HEK293 (cell line): ENCODE data around the gene MPDU1.

ENCODE experiments used
- EGR2 ChIP-seq: fragments of 450-650 bp; formaldehyde crosslinking; IDR thresholded peaks from 2 replicates; pipeline ENCODE4 v1.5.1; 2016; ENCODE audit warnings: low read depth, missing biosample characterization, missing genetic modification characterization
- GLI4 ChIP-seq: fragments of 450-650 bp; formaldehyde crosslinking; IDR thresholded peaks from 2 replicates; pipeline ENCODE4 v1.5.1; 2016; ENCODE audit warnings: missing biosample characterization, missing genetic modification characterization
- HOXC10 ChIP-seq: sonication (generic); formaldehyde crosslinking; IDR thresholded peaks from 2 replicates; pipeline ENCODE4 v1.8.1; 2023; ENCODE audit warnings: mild to moderate bottlenecking, missing genetic modification reagents
- KLF1 ChIP-seq: fragments of 450-650 bp; formaldehyde crosslinking; IDR thresholded peaks from 2 replicates; pipeline ENCODE4 v1.5.1; 2016; ENCODE audit warnings: missing biosample characterization, missing genetic modification characterization
- KLF10 ChIP-seq: fragments of 450-650 bp; IDR thresholded peaks from 2 replicates; pipeline ENCODE4 v1.5.1; 2018; ENCODE audit warnings: missing biosample characterization, mild to moderate bottlenecking, missing genetic modification characterization
- KLF9 ChIP-seq: fragments of 450-650 bp; formaldehyde crosslinking; IDR thresholded peaks from 2 replicates; pipeline ENCODE4 v1.5.1; 2016; ENCODE audit warnings: missing biosample characterization, missing genetic modification characterization, low read depth
- SETDB1 ChIP-seq: IDR thresholded peaks from one replicate; pipeline ENCODE4 v1.6.1; 2017; ENCODE audit warnings: mild to moderate bottlenecking, low read length, moderate library complexity, mixed read lengths; ENCODE audit not compliant: insufficient read length
- WT1 ChIP-seq: fragments of 450-650 bp; formaldehyde crosslinking; IDR thresholded peaks from 2 replicates; pipeline ENCODE4 v1.5.1; 2016; ENCODE audit warnings: missing biosample characterization, missing genetic modification characterization
- ZBTB20 ChIP-seq: fragments of 450-650 bp; formaldehyde crosslinking; IDR thresholded peaks from 2 replicates; pipeline ENCODE4 v1.5.1; 2016; ENCODE audit warnings: missing biosample characterization, missing genetic modification characterization
- ZBTB48 ChIP-seq: fragments of 450-650 bp; formaldehyde crosslinking; IDR thresholded peaks from 2 replicates; pipeline ENCODE4 v1.5.1; 2016; ENCODE audit warnings: missing biosample characterization, missing genetic modification characterization
- ZEB2 ChIP-seq: fragments of 450-650 bp; formaldehyde crosslinking; IDR thresholded peaks from 2 replicates; pipeline ENCODE4 v1.5.1; 2016; ENCODE audit warnings: missing biosample characterization, missing genetic modification characterization
- ZFP69B ChIP-seq: fragments of 450-650 bp; formaldehyde crosslinking; IDR thresholded peaks from 2 replicates; pipeline ENCODE4 v1.5.1; 2016; ENCODE audit warnings: missing biosample characterization, missing genetic modification characterization
- ZIC2 ChIP-seq: fragments of 450-650 bp; formaldehyde crosslinking; IDR thresholded peaks from 2 replicates; pipeline ENCODE4 v1.5.1; 2016; ENCODE audit warnings: missing biosample characterization, missing genetic modification characterization
- ZNF10 ChIP-seq: fragments of 450-650 bp; formaldehyde crosslinking; IDR thresholded peaks from 2 replicates; pipeline ENCODE4 v1.5.1; 2017; ENCODE audit warnings: missing biosample characterization, missing genetic modification characterization
- ZNF146 ChIP-seq: fragments of 450-650 bp; formaldehyde crosslinking; IDR thresholded peaks from 2 replicates; pipeline ENCODE4 v1.5.1; 2016; ENCODE audit warnings: missing biosample characterization, missing genetic modification characterization
- ZNF157 ChIP-seq: fragments of 450-650 bp; formaldehyde crosslinking; IDR thresholded peaks from 2 replicates; pipeline ENCODE4 v1.5.1; 2016; ENCODE audit warnings: missing biosample characterization, missing genetic modification characterization
- ZNF174 ChIP-seq: fragments of 450-650 bp; formaldehyde crosslinking; IDR thresholded peaks from 2 replicates; pipeline ENCODE4 v1.5.0; 2017; ENCODE audit warnings: missing biosample characterization, mild to moderate bottlenecking, missing genetic modification characterization
- ZNF184 ChIP-seq: fragments of 450-650 bp; IDR thresholded peaks from 2 replicates; pipeline ENCODE4 v1.5.1; 2018; ENCODE audit warnings: missing biosample characterization, mild to moderate bottlenecking, missing genetic modification characterization
- ZNF2 ChIP-seq: fragments of 450-650 bp; formaldehyde crosslinking; IDR thresholded peaks from 2 replicates; pipeline ENCODE4 v1.5.1; 2016; ENCODE audit warnings: missing biosample characterization, missing genetic modification characterization
- ZNF221 ChIP-seq: fragments of 450-650 bp; formaldehyde crosslinking; IDR thresholded peaks from 2 replicates; pipeline ENCODE4 v1.5.1; 2017; ENCODE audit warnings: missing biosample characterization, missing genetic modification characterization, borderline replicate concordance
- ZNF266 ChIP-seq: fragments of 450-650 bp; formaldehyde crosslinking; IDR thresholded peaks from 2 replicates; pipeline ENCODE4 v1.5.1; 2016; ENCODE audit warnings: missing biosample characterization, missing genetic modification characterization, low read depth
- ZNF274 ChIP-seq, 2 experiments: fragments of 200-500 bp in 1 of 2; fragments of 450-650 bp in 1 of 2; sonication (Bioruptor generic) in 1 of 2; formaldehyde crosslinking in 1 of 2; IDR thresholded peaks; 2 replicates each; pipeline versions ENCODE4 v1.5.1 to v1.6.1; 2014 to 2016; ENCODE audit warnings: borderline replicate concordance in 1 of 2, inconsistent platforms in 1 of 2, low read length in 1 of 2, missing biosample characterization in 1 of 2, missing genetic modification characterization in 1 of 2
- ZNF302 ChIP-seq: fragments of 450-650 bp; formaldehyde crosslinking; IDR thresholded peaks from 2 replicates; pipeline ENCODE4 v1.5.1; 2016; ENCODE audit warnings: missing biosample characterization, missing genetic modification characterization, low read depth
- ZNF341 ChIP-seq: fragments of 450-650 bp; formaldehyde crosslinking; IDR thresholded peaks from 2 replicates; pipeline ENCODE4; 2016; ENCODE audit warnings: low read depth, missing biosample characterization, missing genetic modification characterization
- ZNF426 ChIP-seq: fragments of 450-650 bp; formaldehyde crosslinking; IDR thresholded peaks from 2 replicates; pipeline ENCODE4 v1.5.1; 2017; ENCODE audit warnings: missing biosample characterization, missing genetic modification characterization, mild to moderate bottlenecking, inconsistent platforms, moderate library complexity
- ZNF513 ChIP-seq: fragments of 450-650 bp; IDR thresholded peaks from 2 replicates; pipeline ENCODE4 v1.5.1; 2018; ENCODE audit warnings: missing biosample characterization, missing genetic modification characterization
- ZNF549 ChIP-seq: fragments of 450-650 bp; IDR thresholded peaks from 2 replicates; pipeline ENCODE4 v1.5.1; 2018; ENCODE audit warnings: missing biosample characterization, missing genetic modification characterization, mild to moderate bottlenecking, inconsistent platforms, moderate library complexity
- ZNF621 ChIP-seq: fragments of 450-650 bp; formaldehyde crosslinking; IDR thresholded peaks from 2 replicates; pipeline ENCODE4 v1.5.1; 2017; ENCODE audit warnings: missing biosample characterization, missing genetic modification characterization
- ZNF660 ChIP-seq: fragments of 450-650 bp; IDR thresholded peaks from 2 replicates; pipeline ENCODE4 v1.5.1; 2018; ENCODE audit warnings: missing biosample characterization, mild to moderate bottlenecking, missing genetic modification characterization
- ZNF76 ChIP-seq: fragments of 450-650 bp; formaldehyde crosslinking; IDR thresholded peaks from 2 replicates; pipeline ENCODE4; 2016; ENCODE audit warnings: low read depth, missing biosample characterization, missing genetic modification characterization, borderline replicate concordance
- ZNF791 ChIP-seq: fragments of 450-650 bp; formaldehyde crosslinking; IDR thresholded peaks from 2 replicates; pipeline ENCODE4 v1.5.1; 2016; ENCODE audit warnings: missing biosample characterization, missing genetic modification characterization
- TF ChIP-seq, protein P1 (sequence below): fragments of 450-650 bp; formaldehyde crosslinking; IDR thresholded peaks from 2 replicates; pipeline ENCODE4 v1.5.1; 2016; ENCODE audit warnings: missing biosample characterization, missing genetic modification characterization, borderline replicate concordance
- TF ChIP-seq, protein P2 (sequence below): sonication (generic); formaldehyde crosslinking; IDR thresholded peaks from 2 replicates; pipeline ENCODE4 v1.8.1; 2022; ENCODE audit warnings: mild to moderate bottlenecking, moderate library complexity, missing genetic modification reagents
- TF ChIP-seq, protein P3 (sequence below): fragments of 450-650 bp; formaldehyde crosslinking; IDR thresholded peaks from 2 replicates; pipeline ENCODE4 v1.5.1; 2016; ENCODE audit warnings: missing biosample characterization, missing genetic modification characterization

MPDU1 gene

DNA sequence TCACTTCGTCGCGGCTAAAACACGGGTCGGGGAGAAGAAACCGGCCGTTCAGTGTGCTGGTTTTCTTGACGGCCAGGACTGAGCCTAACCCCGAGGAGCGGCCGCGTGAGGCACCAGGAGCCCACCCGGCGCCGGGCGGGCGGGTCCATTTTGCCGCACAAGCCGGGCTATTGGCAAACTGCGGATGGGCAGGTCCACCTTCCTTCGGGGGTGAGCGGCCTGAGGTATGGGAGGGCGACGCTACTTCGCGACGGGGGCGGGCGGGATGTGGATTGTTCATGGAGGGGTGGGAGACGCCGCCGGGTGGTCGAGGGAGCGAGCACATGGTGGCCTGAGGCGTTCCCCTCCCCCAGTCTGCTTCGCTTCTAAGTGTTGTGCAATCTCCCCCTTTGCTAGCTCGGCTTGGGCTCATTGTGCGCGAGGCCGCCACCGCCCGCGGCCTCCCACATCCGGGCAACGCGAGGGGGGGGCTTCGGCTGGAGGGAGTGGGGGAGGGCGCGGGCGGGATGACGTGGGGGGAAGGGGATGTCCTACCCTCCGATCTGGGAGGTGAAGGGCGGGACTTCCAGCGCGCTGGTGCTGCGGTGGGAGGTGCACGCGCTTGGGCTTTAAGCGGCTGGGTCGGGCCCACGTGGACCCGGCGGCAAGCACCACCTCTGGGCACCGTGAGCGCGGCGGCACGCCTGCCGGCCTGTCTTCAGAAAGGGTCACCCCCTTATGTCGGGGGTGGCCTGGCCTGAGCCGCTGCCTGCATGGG lies 10.2 kb upstream of the MPDU1 start (continued):
- TF ChIP-seq, protein P1, sequence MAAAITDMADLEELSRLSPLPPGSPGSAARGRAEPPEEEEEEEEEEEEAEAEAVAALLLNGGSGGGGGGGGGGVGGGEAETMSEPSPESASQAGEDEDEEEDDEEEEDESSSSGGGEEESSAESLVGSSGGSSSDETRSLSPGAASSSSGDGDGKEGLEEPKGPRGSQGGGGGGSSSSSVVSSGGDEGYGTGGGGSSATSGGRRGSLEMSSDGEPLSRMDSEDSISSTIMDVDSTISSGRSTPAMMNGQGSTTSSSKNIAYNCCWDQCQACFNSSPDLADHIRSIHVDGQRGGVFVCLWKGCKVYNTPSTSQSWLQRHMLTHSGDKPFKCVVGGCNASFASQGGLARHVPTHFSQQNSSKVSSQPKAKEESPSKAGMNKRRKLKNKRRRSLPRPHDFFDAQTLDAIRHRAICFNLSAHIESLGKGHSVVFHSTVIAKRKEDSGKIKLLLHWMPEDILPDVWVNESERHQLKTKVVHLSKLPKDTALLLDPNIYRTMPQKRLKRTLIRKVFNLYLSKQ (tag by site-specific recombination), result no peak
- peak; percentile 65; the same call in 1 of the 2 replicates for TF ChIP-seq KLF9 (tag by site-specific recombination)
- no peak for TF ChIP-seq ZNF157 (tag by site-specific recombination)
- TF ChIP-seq SETDB1, result no peak
- no peak for TF ChIP-seq ZNF146 (tag by site-specific recombination)
- TF ChIP-seq ZNF2 (tag by site-specific recombination), result no peak
- peak; percentile 94 for TF ChIP-seq ZFP69B
- TF ChIP-seq EGR2, result peak; percentile 98
- TF ChIP-seq ZNF791 (tag by site-specific recombination), result no peak
- TF ChIP-seq ZNF10 (tag by site-specific recombination), result no peak
- TF ChIP-seq ZNF660 (tag by site-specific recombination), result peak; percentile 49; the same call in 1 of the 2 replicates
- TF ChIP-seq, protein P2, sequence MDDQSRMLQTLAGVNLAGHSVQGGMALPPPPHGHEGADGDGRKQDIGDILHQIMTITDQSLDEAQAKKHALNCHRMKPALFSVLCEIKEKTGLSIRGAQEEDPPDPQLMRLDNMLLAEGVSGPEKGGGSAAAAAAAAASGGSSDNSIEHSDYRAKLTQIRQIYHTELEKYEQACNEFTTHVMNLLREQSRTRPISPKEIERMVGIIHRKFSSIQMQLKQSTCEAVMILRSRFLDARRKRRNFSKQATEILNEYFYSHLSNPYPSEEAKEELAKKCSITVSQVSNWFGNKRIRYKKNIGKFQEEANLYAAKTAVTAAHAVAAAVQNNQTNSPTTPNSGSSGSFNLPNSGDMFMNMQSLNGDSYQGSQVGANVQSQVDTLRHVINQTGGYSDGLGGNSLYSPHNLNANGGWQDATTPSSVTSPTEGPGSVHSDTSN (CRISPR knock-in tag), result peak; percentile 62; the same call in 1 of the 2 replicates
- TF ChIP-seq ZNF621 (tag by site-specific recombination), result no peak
- no peak for TF ChIP-seq ZNF274 (IDR thresholded peaks at IDR 0.05; ENCODE audit: low read length)
- no peak for TF ChIP-seq ZNF274 (tag by site-specific recombination; IDR thresholded peaks at IDR 0.05; ENCODE audit: borderline replicate concordance)
- TF ChIP-seq WT1 (tag by site-specific recombination), result peak; percentile 74
- peak; percentile 57 for TF ChIP-seq ZEB2 (tag by site-specific recombination)
- peak; percentile 73 for TF ChIP-seq KLF1 (tag by site-specific recombination)
- no peak for TF ChIP-seq ZBTB48 (tag by site-specific recombination)
- TF ChIP-seq ZNF426 (tag by site-specific recombination), result no peak
- TF ChIP-seq ZNF184 (tag by site-specific recombination), result no peak
- TF ChIP-seq ZNF221 (tag by site-specific recombination), result no peak
- peak; percentile 81 for TF ChIP-seq ZIC2 (tag by site-specific recombination)
- peak; percentile 67; the same call in 1 of the 2 replicates for TF ChIP-seq ZNF76
- no peak for TF ChIP-seq ZNF513
- TF ChIP-seq ZBTB20 (tag by site-specific recombination), result no peak
- no peak for TF ChIP-seq ZNF174 (tag by site-specific recombination)
- TF ChIP-seq ZNF341 (tag by site-specific recombination), result peak; percentile 97
- TF ChIP-seq, protein P3, sequence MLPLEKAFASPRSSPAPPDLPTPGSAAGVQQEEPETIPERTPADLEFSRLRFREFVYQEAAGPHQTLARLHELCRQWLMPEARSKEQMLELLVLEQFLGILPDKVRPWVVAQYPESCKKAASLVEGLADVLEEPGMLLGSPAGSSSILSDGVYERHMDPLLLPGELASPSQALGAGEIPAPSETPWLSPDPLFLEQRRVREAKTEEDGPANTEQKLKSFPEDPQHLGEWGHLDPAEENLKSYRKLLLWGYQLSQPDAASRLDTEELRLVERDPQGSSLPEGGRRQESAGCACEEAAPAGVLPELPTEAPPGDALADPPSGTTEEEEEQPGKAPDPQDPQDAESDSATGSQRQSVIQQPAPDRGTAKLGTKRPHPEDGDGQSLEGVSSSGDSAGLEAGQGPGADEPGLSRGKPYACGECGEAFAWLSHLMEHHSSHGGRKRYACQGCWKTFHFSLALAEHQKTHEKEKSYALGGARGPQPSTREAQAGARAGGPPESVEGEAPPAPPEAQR (tag by site-specific recombination), result no peak
- TF ChIP-seq ZNF266 (tag by site-specific recombination), result no peak
- TF ChIP-seq ZNF549 (tag by site-specific recombination), result no peak
- peak; percentile 79; the same call in 1 of the 2 replicates for TF ChIP-seq GLI4 (tag by site-specific recombination)
- peak; percentile 47; the same call in 1 of the 2 replicates for TF ChIP-seq KLF10 (tag by site-specific recombination)
- no peak for TF ChIP-seq HOXC10 (CRISPR knock-in tag)
- no peak for TF ChIP-seq ZNF302 (tag by site-specific recombination)
